ENCODE data around the gene LZTR1.
A peak's percentile ranks its signal among the peaks of the same experiment; 100 is the strongest.
"Not testable (repeated sequence)": the region's sequence is repeated elsewhere in the genome, so short reads cannot be mapped to it uniquely, and the experiment has no call there.

LZTR1 gene

DNA sequence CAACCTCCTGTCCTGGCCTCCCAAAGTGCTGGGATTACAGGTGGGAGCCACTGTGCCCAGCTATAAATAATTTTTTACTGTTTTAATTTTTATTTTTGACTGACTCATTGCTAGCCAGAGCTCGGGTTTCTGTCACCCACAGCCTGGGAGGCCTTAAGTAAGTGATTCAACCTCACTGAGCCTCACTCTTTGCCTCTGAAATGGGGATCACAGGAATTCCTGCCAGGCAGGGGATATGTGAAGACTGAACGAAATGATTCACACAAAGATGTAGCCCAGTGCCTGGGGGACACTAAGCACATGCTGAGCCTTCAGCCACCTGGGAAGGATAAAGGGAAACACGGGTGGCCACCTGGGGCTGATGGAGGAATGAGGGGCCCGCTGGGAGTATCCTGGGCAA, 59.8 kb downstream of the LZTR1 start:
- DNase-seq, result no peak

DNA sequence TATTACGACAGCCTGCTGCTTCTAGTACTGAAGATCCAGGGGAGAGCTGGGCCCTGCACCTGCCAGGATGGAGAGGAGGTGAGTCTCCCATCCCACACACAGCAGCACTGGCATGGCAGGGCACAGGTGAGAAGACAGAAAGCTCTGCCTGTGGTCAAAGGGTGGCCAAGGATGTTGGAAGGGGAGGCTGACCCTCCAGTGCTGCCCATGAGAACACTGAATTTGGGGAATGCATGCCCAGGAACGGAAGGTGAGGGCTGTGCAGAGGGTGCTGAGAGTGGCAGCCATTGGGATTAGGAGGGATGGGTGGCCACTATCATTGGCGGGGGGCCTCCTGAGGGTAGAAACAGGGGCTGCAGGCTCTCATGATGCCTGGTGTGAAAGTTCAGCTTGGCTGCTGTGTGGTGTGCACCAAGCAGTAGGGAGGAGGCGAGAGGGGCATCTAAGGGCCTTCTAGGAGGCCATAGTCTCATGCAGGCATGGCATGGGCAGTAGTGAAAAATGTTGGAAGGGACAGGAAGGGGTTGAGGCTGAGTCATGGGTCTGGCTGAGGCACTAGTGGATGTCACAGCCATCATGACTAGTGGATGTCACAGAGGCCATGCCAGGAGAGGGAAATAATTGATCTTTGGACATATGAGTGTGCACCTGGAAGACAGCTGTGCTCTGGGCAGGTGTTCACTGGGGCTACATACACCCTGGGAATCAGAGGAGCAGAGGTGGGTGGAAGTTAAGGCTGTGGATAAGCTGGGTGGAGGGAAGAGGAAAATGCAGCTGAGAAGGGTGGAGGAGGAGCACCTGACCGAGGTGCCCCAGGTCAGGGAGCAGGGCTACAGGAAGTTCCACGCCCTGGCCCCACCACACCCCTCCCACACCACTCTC, 61.1 kb downstream of the LZTR1 start:
- DNase-seq, result no peak

DNA sequence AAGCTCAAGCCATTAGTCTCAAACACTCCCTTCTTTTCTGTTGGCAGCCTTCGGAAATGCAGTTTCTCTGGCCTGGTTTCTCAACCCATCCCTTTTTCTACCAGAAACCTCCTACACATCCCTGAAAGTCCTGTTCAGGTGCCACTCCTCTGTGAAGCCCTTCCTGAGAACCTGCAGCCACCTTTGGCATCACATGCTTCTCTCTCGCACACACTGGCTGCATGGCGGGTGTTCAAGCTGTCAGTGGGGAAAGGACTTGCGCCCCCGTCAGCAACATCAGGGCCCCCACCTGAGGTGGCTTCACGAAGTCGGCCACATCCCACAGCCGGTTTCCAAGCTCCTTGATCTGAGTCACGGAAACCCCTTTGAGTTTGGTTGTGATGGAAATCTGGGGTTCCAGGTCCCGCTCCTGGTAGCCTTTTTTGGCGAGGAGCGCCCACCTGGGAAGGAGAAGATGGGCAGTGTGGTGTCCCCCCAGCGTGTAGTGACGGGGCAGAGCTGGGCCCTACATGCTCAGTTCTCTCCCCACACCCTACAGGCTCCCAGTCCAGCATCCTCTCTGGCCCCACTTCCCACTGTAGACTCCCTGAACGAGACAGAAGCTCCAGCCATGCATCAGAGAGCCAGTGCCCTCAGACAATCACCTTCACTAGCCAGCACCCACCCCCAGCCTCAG, 61.9 kb downstream of the LZTR1 start:
- DNase-seq, result no peak

DNA sequence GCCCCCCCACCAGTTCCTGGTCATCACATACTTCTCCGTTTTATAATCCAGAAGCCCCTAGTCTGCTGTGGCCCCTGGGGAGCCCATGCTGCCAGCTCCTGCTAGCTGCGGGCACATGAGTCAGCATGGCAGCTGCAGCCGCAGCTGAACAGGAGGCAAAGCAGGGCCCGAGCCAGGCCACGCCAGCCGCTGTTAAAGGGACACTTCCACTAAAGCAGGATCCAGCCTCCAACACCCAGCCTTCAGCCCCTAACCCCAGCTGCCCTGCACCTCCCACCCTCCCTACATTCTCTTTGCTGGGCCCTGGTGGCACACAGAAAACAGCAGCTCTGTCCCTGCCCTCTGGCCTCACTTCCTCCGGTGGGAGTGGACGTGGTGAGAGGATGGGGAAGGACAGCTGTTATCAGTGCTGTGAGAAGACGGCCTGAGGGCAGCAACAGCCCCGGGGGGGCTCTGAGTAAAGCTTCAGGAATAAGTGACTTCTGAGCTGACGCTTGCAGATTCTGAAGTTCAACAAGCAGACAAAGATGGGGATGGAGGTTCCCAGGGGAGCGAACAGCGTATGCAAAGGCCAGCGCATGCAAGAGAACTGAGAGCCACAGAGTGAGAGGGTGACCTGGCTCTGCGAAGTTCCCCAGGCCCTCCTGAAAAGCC, 63.0 kb downstream of the LZTR1 start:
- no peak for DNase-seq

DNA sequence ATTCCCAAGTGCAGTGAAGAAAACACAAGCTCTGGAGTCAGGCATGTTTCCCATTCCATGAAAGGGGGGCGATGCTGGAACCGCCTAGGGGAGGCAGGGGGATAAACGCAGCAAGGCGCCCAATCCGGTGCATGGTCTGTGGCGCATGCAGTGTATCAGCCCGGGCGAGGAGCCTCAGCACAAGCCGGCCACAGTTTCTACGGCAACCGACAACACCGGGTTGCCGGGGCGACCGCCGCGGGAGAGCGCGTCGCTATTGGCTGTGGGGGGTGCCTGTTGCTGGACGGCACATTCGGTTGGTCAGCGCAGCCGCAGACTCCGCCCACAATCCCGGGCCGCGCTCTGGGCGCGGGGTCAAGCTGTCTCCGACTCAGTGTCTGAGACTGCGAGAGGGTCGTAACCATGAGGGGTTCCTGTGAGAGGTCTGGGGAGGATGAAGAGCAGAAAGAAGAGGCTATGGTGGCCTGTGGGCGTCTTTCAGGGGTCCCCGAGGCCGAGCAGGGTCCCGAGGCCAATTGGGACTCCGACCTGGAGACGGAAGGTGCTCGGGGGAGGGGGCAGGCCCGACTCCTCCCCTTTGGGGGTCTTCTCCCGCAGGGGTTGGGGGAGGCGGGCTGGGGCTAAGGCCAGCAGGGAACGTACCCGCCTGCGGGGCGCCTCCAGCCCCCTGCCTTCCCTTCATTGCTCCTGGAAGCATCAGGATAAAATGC, 63.6 kb downstream of the LZTR1 start, which contains the start of gene LRRC74B:
Gene LRRC74B (plus strand): TSS at position 362 of the 710 bp plus-strand sequence. CDS start 41 bp downstream, at position 403.
- DNase-seq, result peak in 1 of 2 experiments; percentile 43

DNA sequence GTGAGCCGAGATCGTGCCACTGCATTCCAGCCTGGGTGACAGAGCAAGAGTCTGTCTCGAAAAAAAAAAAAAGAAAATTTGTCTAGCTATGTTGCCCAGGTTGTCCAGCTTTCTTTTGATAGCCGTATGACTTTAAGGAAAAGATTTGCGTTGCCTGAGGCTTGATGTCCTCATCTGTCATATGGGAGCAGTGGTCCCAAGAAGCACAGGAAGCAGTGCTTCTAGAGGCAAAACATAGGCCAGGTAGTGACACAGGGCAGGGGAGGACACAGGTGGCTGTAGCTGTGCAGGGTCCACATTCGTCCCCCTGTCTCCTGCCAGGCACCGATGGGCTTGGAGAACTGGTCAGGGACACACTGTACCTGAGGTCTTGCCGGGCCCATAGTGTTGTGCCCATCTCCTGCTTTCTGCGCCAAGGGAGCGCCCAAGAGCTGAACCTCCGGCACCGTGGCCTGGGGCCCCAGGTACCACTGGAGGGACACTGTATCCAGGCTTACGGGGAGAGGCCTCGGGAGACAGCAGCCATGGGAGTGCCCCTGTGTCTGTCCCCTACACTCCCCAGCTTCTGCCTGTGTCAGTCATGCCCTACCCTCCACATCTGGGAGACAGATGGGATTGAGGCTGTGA, 65.1 kb downstream of the LZTR1 start:
- no peak for DNase-seq

DNA sequence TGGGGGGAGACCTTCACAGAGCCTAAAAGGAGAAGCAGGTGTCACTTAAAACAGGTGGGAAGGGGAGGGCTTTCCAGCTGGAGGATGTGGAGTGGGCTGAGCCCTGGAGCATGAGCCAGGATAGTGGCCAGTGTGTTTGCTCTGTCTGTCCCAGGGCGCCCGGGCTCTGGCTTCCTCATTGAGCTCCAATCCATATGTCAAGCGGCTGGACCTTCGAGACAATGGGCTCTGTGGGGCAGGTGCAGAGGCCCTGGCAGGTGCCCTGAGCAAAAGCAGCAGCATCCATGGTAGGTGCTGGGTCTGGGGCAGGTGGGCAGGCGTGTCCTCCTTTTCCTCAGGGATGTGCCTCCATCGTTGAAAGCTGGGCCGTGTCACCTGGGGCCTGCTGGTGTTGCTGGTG, 65.6 kb downstream of the LZTR1 start:
- no peak for DNase-seq

DNA sequence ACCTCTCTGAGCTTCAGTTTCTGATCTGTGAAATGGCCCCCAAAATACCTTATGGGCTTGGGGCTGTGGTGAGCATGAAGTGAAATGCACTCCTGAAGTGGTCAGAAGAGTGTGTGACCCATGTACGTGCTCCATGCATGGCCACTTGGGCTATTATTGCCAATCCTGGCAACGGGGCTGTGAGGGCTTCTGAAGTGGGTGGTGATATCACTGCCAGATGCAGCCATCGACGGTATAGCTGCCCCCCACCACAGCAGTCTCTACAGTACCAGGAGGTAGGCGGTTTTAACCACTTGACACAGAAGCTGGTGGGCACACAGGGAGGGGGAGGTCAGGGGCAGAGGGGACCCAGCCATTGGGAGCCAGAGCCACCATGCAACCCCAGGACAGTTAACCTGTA, 66.4 kb downstream of the LZTR1 start:
- DNase-seq, result not testable (repeated sequence)

Measured in SW 1271 (cell line).